Hepatocyte (in vitro differentiated cells): ENCODE measurements around the gene PLGRKT.

Experiments used
- EZH2 ChIP-seq: fragments of 200-600 bp; sonication (generic); IDR thresholded peaks from 2 replicates; pipeline ENCODE4 v1.6.1; 2016; ENCODE audit warnings: antibody characterized with exemption, mild to moderate bottlenecking, borderline replicate concordance
- EZH2phosphoT487 ChIP-seq: fragments of 200-600 bp; sonication (generic); IDR thresholded peaks from one replicate; pipeline ENCODE4 v1.6.1; 2018; ENCODE audit warnings: antibody characterized with exemption, mild to moderate bottlenecking, low read depth, moderate library complexity; ENCODE audit not compliant: unreplicated experiment, severe bottlenecking
- TF ChIP-seq, protein P1 (sequence below): fragments of 200-600 bp; sonication (generic); IDR thresholded peaks from 2 replicates; pipeline ENCODE4 v1.5.1; 2016; ENCODE audit warnings: antibody characterized with exemption, mild to moderate bottlenecking; ENCODE audit not compliant: poor library complexity

DNA sequence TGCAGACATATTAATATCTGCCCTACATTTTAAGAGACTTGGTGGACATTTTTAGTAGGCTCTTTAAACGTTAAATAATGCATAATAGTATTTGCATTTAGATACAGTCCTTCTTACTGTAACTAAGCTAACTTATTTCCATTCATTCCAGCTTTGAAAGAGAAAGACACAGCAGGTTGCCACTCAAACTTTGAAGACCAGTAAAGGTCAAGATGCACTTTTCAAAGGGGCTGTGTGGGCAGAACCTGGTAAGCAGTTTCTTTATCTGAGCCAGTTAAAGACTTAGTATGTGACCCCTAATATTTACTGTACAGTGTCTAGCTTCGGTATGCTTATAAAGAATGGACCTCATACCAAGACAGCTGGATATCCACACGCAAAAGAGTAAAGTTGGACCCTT is 20.8 kb downstream of the PLGRKT start:
- TF ChIP-seq, protein P1, sequence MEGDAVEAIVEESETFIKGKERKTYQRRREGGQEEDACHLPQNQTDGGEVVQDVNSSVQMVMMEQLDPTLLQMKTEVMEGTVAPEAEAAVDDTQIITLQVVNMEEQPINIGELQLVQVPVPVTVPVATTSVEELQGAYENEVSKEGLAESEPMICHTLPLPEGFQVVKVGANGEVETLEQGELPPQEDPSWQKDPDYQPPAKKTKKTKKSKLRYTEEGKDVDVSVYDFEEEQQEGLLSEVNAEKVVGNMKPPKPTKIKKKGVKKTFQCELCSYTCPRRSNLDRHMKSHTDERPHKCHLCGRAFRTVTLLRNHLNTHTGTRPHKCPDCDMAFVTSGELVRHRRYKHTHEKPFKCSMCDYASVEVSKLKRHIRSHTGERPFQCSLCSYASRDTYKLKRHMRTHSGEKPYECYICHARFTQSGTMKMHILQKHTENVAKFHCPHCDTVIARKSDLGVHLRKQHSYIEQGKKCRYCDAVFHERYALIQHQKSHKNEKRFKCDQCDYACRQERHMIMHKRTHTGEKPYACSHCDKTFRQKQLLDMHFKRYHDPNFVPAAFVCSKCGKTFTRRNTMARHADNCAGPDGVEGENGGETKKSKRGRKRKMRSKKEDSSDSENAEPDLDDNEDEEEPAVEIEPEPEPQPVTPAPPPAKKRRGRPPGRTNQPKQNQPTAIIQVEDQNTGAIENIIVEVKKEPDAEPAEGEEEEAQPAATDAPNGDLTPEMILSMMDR = no peak
- TF ChIP-seq EZH2 (no peak), EZH2phosphoT487 (no peak)
